NCI-H2029 treated with DMSO at 0.1 percent for 48 hours (cell line): Measurements from ENCODE around the gene OSBPL5.

Experiments used
- DNase-seq: peaks from one replicate; lab custom pipeline; 2025; lab: John Stamatoyannopoulos, UW

The OSBPL5 gene

GRCh38 chr11:3148255-3148989 lies 16.7 kb downstream of the OSBPL5 start:
- no peak for DNase-seq

GRCh38 chr11:3147626-3148025 lies 17.5 kb downstream of the OSBPL5 start:
- no peak for DNase-seq

GRCh38 chr11:3147257-3147619 lies 17.9 kb downstream of the OSBPL5 start:
- DNase-seq, result no peak

GRCh38 chr11:3146612-3147256 lies 18.4 kb downstream of the OSBPL5 start:
- DNase-seq, result no peak

GRCh38 chr11:3145206-3145520 lies 19.9 kb downstream of the OSBPL5 start:
- DNase-seq, result no peak

- no peak for DNase-seq
These were observed 20.6 kb downstream of the OSBPL5 start for GRCh38 chr11:3144296-3145205.

GRCh38 chr11:3143136-3143880 lies 21.8 kb downstream of the OSBPL5 start:
- DNase-seq, result no peak

GRCh38 chr11:3140291-3140603 lies 24.9 kb downstream of the OSBPL5 start:
- DNase-seq, result no peak

GRCh38 chr11:3139481-3140290 lies 25.4 kb downstream of the OSBPL5 start:
- no peak for DNase-seq

- DNase-seq, result no peak
These were observed 26.0 kb downstream of the OSBPL5 start for GRCh38 chr11:3139086-3139440.

GRCh38 chr11:3138178-3139085 lies 26.7 kb downstream of the OSBPL5 start:
- DNase-seq, result no peak

GRCh38 chr11:3137486-3138177 lies 27.5 kb downstream of the OSBPL5 start:
- no peak for DNase-seq

- no peak for DNase-seq
These were observed 28.3 kb downstream of the OSBPL5 start for GRCh38 chr11:3136546-3137455.

GRCh38 chr11:3135481-3136440 lies 29.3 kb downstream of the OSBPL5 start:
- no peak for DNase-seq

- DNase-seq, result no peak
These were observed 30.2 kb downstream of the OSBPL5 start for GRCh38 chr11:3134651-3135480.

GRCh38 chr11:3134218-3134621 lies 30.9 kb downstream of the OSBPL5 start:
- DNase-seq, result no peak
